ENCODE measurements around the gene AGRN.

The AGRN gene

GRCh38 chr1:1082239-1082775, 62.4 kb downstream of the AGRN start:
- no peak for TF ChIP-seq ZNF274 (IDR thresholded peaks at IDR 0.05; ENCODE audit: low read depth, low read length)

GRCh38 chr1:1082776-1083415, 63.0 kb downstream of the AGRN start:
- H3K4me3 ChIP-seq (ENCODE audit: low read length), result no peak overlapping the region
- TF ChIP-seq ZNF274 (IDR thresholded peaks at IDR 0.05; ENCODE audit: low read depth, low read length), result no peak

More at GRCh38 chr1:1082239-1082775, 62.4 kb downstream of the AGRN start:
- H3K4me3 ChIP-seq (ENCODE audit: low read length), result no peak overlapping the region

GRCh38 chr1:1083416-1084371, 63.8 kb downstream of the AGRN start:
- TF ChIP-seq ZNF274 (IDR thresholded peaks at IDR 0.05; ENCODE audit: low read depth, low read length), result no peak
- H3K4me3 ChIP-seq (ENCODE audit: low read length), result no peak overlapping the region

DNA sequence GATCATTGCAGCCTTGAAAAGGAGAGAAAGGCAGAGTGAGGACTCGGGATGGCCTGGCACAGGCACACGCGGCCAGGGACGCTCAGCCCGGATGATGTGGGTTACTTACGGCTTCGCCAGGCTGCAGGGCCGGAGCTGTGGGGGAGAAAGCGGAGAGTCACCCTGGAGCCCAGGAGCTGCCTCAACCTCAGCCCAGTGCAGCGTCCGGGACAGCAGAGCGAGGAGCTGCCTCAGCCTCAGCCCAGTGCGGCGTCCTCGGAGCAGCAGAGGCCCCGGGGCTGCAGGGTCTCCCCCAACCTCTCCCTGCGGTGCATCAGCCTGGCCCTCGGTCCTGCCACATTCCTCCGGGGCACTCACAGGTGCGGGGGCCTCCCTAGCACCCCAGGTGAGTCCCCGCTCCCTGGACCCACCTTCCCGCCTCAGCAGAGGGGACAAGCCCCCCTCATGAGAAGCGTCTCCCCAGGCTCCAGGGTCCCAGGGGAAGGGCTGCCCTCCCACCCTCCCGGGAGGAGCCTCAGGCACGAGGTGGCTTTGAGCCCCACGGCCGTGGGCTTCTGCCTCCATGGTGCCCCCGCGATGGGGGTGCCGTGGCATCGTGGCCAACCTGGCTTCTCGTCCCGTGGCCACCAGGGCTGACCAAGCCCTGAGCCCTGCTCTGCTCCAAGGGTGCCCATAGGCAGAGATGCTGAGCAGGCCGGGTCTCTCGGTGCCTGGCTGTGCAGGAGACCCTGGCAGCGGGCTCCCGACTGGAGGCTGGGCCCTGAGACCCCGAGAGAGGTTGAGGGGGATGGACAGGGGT, 64.7 kb downstream of the AGRN start:
- no peak overlapping the region for H3K4me3 ChIP-seq (ENCODE audit: low read length)
- no peak for TF ChIP-seq ZNF274 (IDR thresholded peaks at IDR 0.05; ENCODE audit: low read depth, low read length)

- no peak for TF ChIP-seq ZNF274 (IDR thresholded peaks at IDR 0.05; ENCODE audit: low read depth, low read length)
Observed at GRCh38 chr1:1085171-1085841, 65.4 kb downstream of the AGRN start.

GRCh38 chr1:1085911-1086841, 66.3 kb downstream of the AGRN start:
- H3K4me3 ChIP-seq (ENCODE audit: low read length), result no peak overlapping the region
- TF ChIP-seq ZNF274 (IDR thresholded peaks at IDR 0.05; ENCODE audit: low read depth, low read length), result no peak

More at GRCh38 chr1:1085171-1085841, 65.4 kb downstream of the AGRN start:
- no peak overlapping the region for H3K4me3 ChIP-seq (ENCODE audit: low read length)

DNA sequence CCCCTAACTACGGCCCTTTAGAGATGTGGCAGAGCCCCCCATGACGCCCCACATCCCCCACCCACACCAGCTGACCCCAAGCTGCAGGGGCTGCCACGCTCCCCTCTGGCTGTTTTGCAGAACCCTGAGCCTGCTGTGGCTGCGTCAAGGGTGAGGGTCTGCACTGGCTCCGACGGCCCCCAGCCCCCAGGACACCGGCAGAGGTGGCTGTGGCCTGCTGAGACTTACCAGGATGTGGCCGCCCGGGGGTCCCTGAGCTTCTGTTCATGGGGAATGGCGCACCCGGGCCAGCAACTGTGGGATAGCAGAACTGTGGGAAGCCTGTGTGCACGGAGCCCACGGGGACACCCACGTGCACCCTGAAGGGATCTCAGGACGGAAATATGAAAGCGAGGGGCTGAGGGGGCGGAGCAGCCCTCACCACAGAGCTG, 67.0 kb downstream of the AGRN start:
- TF ChIP-seq ZNF274 (IDR thresholded peaks at IDR 0.05; ENCODE audit: low read depth, low read length), result no peak
- H3K4me3 ChIP-seq (ENCODE audit: low read length), result no peak overlapping the region

DNA sequence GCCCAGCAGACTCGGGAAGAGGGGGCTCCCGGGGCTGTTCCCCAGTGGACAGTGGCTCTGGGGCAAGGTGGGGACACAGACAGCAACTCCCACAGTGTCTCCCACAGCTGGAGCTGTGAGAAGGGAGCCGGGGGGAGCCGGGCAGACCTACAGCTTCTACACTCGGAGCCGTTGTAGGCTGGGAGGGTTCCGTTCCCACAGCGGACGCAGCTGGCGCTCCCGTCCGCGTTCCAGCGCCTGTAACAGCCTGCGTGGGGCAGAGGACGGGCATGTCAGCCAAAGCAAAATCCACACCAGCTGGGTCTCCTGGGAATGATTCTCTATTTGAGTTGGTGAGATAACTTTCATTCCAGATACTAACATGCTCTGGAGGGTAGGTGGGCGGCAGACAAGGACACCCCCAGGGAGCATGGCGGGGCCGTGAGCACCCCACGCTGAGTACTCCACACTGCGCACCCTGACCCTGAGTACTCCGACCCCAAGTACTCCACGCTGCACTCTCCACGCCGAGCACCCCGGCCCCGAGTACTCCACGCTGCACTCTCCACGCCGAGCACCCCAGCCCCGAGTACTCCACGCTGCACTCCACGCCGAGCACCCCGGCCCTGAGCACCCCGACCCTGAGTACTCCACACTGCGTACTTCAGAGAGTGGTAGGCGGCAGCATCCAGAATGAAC, 67.6 kb downstream of the AGRN start:
- TF ChIP-seq ZNF274 (IDR thresholded peaks at IDR 0.05; ENCODE audit: low read depth, low read length), result no peak
- H3K4me3 ChIP-seq (ENCODE audit: low read length), result no peak overlapping the region

- TF ChIP-seq ZNF274 (IDR thresholded peaks at IDR 0.05; ENCODE audit: low read depth, low read length), result no peak
- no peak overlapping the region for H3K4me3 ChIP-seq (ENCODE audit: low read length)
Observed at GRCh38 chr1:1088029-1088800, 68.3 kb downstream of the AGRN start.

DNA sequence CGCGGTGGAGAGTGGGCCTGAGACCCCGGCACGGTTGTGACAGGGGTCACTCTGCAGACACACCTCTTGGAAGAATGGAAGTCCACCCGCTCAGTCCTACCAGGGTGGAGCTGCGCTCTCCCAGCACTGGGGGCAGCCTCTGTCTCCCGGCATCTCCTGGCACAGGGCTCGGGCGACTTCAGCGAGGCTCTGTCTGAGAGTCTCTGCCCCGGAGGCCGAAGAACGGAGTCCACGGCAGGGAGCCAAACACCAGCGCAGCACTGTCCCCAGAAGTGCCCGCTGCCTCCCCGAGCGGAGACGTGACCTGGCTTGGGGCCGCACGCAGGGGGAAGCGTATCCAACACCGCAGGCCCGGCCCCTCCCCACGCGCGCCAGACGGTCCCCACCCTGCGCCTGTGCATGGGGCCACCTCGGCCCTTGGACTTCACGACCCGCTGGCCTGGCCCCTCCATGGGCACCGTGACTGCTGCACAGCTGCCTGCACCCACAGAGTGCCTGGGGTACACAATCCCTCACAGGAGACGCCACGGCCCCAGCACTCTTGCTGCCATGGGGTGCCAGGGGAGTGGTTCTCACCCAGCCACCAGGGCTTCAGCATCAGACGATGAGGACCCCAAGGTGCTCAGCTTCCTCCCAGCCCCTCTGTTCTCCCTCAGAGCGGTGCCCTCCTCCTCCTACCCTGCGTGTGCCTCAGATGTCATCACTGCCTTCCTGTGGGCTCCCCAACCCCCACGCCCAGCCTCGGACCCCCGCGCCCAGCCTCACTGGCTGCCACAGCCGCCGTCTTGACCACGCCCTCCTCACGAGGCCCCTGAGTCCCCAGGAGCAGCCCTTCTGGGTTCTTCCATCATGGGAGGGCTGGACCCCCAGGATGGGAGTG, 69.1 kb downstream of the AGRN start:
- TF ChIP-seq ZNF274 (IDR thresholded peaks at IDR 0.05; ENCODE audit: low read depth, low read length), result no peak
- no peak overlapping the region for H3K4me3 ChIP-seq (ENCODE audit: low read length)

Data from GM08714 (cell line).